Posterior vena cava (tissue), 2 donors: ENCODE data around the gene CNGA3. TPM values are rescaled to one million over a fixed set of nuclear protein-coding genes. Genes with fewer than 3 reads are reported as not detected.
"Not testable (repeated sequence)": the region's sequence is repeated elsewhere in the genome, so short reads cannot be mapped to it uniquely, and the experiment has no call there.

Source experiments
- DNase-seq: peaks from one replicate; pipeline ENCODE4 v3.0.0-alpha.2; 2020; ENCODE audit warnings: low spot score
- intact Hi-C, 2 donors: fragments of 100-400 bp; cut with DNase I; formaldehyde crosslinking; loops; one replicate each; pipeline versions ENCODE4 v1.14.1 to v1.14.2; 2022 to 2023
- long read RNA-seq, 2 donors: library from polyadenylated mRNA; unstranded; transcript quantifications; one replicate each; pipeline ENCODE4 v2.0.0, GENCODE V29; 2020 to 2021
- total RNA-seq, 2 donors: library from RNA; stranded (reverse); fragmentation: NEBNext Ultra II Directional; extraction: Animal tissue kit (Norgen Biotek cat#: 25700); gene quantifications; one replicate each; pipeline ENCODE4 v1.2.1, GENCODE V29; 2021
- donor health status: DM: yes; HTN: yes; CAD: no.
- donor health status: DM: yes; HTN: yes; CAD: no.

The CNGA3 gene
- total RNA-seq, result under 1 TPM; 0.19 to 0.38 TPM
- long read RNA-seq, donor 1, result 0 reads
- long read RNA-seq, donor 2, result 0 reads

DNA sequence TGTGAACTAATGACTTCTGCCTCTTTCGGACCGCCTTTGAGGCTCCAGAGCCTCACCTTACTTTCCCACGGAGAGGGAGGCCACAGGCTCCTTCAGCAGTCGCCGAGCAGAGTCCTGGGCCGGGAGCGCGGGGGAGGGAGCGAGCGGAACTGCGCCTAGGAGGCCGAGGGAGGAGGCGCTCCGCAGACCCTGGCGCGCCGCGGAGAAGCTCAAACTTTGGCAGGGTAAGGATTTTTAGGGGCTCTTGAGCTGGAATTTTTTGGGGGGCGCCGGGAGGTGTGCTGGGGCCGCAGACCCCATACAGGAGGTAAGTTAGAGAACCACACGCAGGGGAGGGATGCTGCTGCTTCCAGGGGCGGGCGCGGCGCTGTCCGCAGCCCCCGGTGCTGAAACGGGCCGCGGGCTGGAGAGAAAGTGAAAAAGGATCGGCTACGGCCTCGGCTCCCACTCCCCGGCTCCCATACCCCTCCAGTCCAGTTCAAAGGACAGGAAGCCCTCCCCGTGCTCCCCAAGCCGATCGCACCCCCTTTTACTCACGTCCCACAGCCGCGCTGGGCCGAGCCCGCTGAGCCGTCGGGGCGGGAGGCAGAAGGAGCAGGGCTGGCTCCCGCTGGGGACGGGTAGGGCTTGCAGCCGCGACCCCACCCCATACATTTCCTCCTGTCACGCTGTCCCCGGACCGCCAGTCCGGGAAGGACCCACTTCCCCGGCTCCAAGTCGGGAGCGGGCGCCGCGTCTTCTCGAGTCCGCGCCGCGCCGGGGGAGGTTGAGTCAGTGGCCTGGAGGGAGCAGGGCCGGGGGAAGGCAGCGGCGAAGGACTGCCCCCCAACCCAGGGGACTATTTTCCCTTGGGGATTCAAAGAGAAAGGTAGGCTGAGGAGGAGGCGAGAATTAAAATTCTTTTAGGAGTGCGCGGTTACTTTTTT is at the start of gene CNGA3:
Gene CNGA3 (plus strand): TSS at position 146 of the 926 bp plus-strand sequence. CDS start 23,520 bp downstream, outside the sequence.
- peak; percentile 78 for DNase-seq
- intact Hi-C loops, result no loop called here

GRCh38 chr2:98297817-98298682 is 48.2 kb upstream of the CNGA3 start:
- intact Hi-C loops, result no loop called here
- no peak for DNase-seq

- no peak for DNase-seq
- intact Hi-C loops, result no loop called here
These were observed 47.5 kb upstream of the CNGA3 start for GRCh38 chr2:98298683-98299164.

GRCh38 chr2:98299211-98299905 is 46.9 kb upstream of the CNGA3 start:
- intact Hi-C loops, result no loop called here
- no peak for DNase-seq

DNA sequence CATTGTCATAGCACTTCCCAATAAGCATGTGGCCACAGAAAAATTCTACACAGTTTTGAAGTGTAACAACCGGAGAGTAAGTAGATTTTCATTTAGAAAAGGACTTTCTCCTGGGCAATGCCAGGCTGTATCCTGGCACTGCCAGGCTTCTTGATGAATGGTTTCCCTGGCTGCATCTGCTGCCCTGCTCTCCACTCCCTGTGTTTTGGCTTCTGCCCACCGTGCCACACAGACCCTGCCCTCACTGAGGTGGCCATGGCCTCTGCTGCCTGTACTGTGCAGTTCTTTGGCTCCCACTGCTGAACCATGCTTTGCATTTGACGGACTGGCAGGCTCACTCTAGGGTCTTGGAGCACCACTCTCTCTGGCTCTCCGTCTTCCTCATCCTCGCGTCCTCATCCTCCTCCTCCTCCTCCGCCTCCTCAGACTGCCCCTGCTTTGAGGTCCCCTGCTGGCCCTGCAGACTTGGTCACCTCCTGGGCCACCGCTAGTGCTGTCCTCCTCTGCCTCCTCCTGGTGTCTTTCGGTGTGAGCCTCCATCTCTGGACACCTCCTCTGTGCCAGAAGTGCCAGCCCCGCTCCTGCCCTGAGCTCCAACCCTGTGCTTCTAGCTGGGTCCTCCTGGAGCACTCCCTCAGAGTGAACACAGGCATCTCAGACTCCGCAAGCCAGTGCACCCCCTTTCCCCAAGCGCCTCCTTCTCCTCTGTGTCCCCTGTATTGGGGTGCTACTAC is 45.9 kb upstream of the CNGA3 start:
- DNase-seq, result no peak
- intact Hi-C loops, result no loop called here

DNA sequence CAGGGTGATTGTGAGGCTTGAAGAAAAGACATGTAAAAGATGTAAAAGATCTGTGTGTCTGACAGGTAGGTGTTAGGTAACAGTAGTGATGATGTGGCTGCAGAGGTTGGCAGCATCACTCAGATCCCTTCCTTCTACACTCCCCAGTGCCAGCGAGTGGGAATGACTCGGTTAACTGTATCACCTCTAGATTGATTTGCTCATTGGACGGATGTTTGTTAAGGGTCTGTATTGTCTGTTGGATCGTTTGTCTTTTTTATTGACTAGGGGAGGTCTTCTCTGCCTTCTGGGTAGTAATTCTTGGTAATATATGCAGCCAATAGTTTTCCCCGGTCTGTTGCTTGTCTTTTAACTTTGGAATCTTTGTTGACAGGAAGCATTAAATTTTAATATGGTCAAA is 44.8 kb upstream of the CNGA3 start:
- intact Hi-C loops, result no loop called here
- no peak for DNase-seq

DNA sequence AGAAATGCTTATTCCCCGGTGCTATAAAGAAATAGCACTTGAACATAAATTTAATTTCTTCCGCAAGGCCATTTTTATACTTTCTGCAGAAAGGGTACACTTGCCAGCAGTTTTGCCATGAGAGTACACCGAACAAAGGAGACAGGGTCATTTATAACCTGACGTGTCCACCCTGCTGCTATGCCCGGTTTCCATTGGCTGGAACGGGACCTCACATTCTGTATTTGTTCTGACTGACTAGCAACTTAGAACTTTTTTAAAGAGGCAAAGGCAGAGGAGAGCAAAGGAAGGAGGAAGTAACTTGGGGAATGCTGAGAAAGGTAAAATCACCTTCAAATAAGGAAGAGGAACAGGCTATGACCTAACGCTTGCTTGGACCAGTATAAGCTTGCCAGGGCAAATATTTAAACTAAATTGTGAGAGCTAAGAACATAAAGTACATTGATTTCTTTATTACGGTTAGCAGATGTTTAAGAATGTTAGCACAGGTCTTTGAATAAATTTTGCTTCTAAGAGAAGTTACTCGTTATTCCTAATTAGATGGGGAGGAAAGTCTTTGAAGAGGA is 39.0 kb upstream of the CNGA3 start:
- DNase-seq, intact Hi-C loops: not testable (repeated sequence)

DNA sequence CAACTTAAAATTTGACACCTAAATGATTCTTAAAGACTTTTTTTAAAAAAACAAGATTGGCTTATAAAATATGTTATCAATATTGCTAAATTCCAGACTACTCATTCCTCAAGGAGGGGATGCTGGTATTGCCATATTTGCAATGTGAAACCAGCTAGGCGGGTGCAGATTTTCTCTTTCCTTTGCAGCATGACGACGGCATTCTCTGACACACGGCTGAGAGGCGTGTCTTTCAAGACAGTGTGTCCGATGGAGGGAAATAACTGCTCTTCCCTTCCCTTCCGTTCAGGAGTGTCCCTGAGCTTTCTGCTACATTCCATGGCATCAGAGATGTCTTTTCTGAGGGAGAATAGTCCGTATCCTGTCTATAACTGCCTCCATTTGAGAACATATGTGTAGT is 38.2 kb upstream of the CNGA3 start:
- intact Hi-C loops, result no loop called here
- DNase-seq, result no peak

- DNase-seq, result no peak
- intact Hi-C loops, result no loop called here
These were observed 37.7 kb upstream of the CNGA3 start for GRCh38 chr2:98308532-98308931.

GRCh38 chr2:98309580-98309979 is 36.7 kb upstream of the CNGA3 start:
- DNase-seq, result no peak
- intact Hi-C loops, result no loop called here

- intact Hi-C loops, result no loop called here
- DNase-seq, result no peak
These were observed 36.2 kb upstream of the CNGA3 start for GRCh38 chr2:98310010-98310409.

GRCh38 chr2:98311090-98311489 is 35.2 kb upstream of the CNGA3 start:
- DNase-seq, result no peak

GRCh38 chr2:98311771-98312545 is 34.3 kb upstream of the CNGA3 start:
- intact Hi-C loops, result no loop called here
- DNase-seq, result no peak

More at GRCh38 chr2:98311090-98311489, 35.2 kb upstream of the CNGA3 start:
- intact Hi-C loops, result no loop called here

DNA sequence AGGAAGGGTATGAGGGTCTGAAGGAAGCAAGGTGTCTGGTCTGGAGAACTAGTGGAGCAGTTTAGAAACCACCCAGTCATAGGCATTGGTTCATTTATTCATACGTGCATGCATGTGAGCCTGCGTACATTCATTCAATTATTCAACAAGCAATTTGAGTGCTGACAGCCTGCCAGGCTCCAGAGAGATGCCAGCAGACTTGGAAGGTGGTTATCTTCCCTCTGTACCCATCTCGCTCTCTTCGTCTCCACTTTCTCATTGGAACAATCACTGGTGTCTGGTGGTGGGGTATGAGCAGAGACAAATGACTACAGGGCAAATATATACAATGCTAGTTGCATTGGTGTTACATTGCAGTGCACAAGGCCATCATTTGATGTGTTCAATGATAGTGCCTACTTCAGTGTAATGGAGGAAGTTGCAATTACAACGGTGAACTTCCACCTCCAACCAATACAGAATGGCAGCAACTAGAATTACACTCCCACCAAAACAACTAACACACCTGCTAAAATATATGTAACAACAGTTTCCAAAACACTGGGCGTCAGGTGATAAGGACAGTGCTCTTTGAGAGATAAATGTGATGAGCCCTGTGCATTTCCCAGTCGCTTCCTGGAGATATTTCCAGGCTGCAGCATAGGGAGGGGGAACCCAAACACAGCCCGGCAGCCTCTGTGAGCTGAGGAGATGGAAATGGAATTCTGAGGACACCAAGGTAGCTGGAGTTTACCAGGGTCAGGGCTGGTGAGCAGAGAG is 32.6 kb upstream of the CNGA3 start:
- intact Hi-C loops, result no loop called here
- no peak for DNase-seq

DNA sequence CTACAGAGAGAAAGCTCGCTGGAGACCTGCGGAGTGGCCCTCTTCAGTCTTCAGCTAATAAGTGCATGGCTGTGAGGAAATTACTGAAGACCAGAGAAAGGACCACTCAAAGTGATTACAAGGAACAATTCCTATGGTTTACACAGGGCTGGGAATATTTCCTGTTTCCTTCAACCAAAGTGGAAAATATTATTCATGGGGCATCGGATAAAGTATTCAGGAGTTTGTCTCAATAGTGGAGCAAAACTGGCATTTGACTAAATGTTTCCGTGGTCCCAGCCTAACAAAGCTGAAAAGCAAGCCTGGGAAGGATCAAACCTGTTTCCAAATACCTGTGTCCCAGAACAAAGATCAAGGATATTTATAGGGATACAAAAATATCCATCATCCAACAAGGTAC is 32.0 kb upstream of the CNGA3 start:
- no peak for DNase-seq
- intact Hi-C loops, result no loop called here

DNA sequence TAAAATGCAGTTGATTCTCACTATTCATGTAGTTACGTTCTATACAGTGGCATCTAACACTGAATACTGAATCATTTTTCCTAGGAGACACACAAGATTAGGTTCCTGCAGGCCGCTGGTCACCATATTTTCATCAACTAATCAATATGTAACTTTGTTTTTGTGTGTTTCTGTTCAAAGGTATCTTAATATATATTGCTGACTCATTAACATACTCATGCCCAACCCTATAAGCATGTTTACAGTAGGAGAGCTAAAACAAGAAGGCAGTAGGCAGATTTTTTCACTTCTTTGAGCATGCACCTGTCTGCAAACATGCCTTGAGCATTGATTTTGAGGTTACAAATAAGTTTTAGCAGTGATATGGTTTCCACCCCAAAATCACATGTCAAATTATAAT is 30.3 kb upstream of the CNGA3 start:
- DNase-seq, result no peak

GRCh38 chr2:98317214-98317613 is 29.0 kb upstream of the CNGA3 start:
- intact Hi-C loops, result no loop called here

More for the DNA sequence above, 30.3 kb upstream of the CNGA3 start:
- intact Hi-C loops, result no loop called here

More at GRCh38 chr2:98317214-98317613, 29.0 kb upstream of the CNGA3 start:
- DNase-seq, result no peak
